Lung (tissue), 12 donors: ENCODE measurements around the gene SFT2D1. TPM values are rescaled to one million over a fixed set of nuclear protein-coding genes. Genes with fewer than 3 reads are reported as not detected.

ENCODE experiments used
- ATAC-seq: fragments of 200-7000 bp; cut with Tn5 transposase; one replicate; pipeline ENCODE4 v1.9.1; 2020; ENCODE audit warnings: moderate number of reproducible peaks; ENCODE audit not compliant: insufficient read depth, low FRiP score
- DNase-seq, 3 donors: peaks; one replicate each; pipeline ENCODE4 v3.0.0-alpha.2; 2013 to 2017
- H3K27ac ChIP-seq, 2 donors: one replicate each; pipeline ENCODE4 v1.5.1; 2013; ENCODE audit warnings: mild to moderate bottlenecking in 2 of 2, moderate library complexity in 2 of 2, control low read depth in 1 of 2, inconsistent platforms in 1 of 2, low read depth in 1 of 2, low read length in 1 of 2
- H3K27me3 ChIP-seq, 3 donors: one replicate each; pipeline ENCODE4 v1.5.1; 2013; ENCODE audit warnings: low read length in 2 of 3; ENCODE audit not compliant: control insufficient read depth in 3 of 3, insufficient read depth in 3 of 3
- H3K36me3 ChIP-seq, 4 donors: one replicate each; pipeline ENCODE4 v1.5.1; 2013; ENCODE audit warnings: low read length in 4 of 4, mild to moderate bottlenecking in 1 of 4, moderate library complexity in 1 of 4; ENCODE audit not compliant: control insufficient read depth in 4 of 4, insufficient read depth in 4 of 4
- H3K4me1 ChIP-seq, 5 donors: one replicate each; pipeline ENCODE4 v1.5.1; 2013; ENCODE audit warnings: low read length in 5 of 5, mild to moderate bottlenecking in 2 of 5, moderate library complexity in 1 of 5; ENCODE audit not compliant: control insufficient read depth in 5 of 5, insufficient read depth in 5 of 5
- H3K4me3 ChIP-seq: one replicate; pipeline ENCODE4 v1.5.1; 2013; ENCODE audit warnings: mild to moderate bottlenecking, control low read depth, moderate library complexity
- H3K9ac ChIP-seq, 2 donors: one replicate each; pipeline ENCODE4 v1.5.1; 2013; ENCODE audit warnings: low read length in 2 of 2, control low read depth in 1 of 2; ENCODE audit not compliant: insufficient read depth in 1 of 2
- H3K9me3 ChIP-seq, 4 donors: one replicate each; pipeline ENCODE4 v1.5.1; 2013; ENCODE audit warnings: low read length in 3 of 4, mild to moderate bottlenecking in 1 of 4, moderate library complexity in 1 of 4; ENCODE audit not compliant: control insufficient read depth in 4 of 4, insufficient read depth in 3 of 4
- CTCF ChIP-seq: IDR thresholded peaks from 2 replicates; pipeline ENCODE4 v1.5.1; 2012; ENCODE audit warnings: mild to moderate bottlenecking; ENCODE audit errors: control extremely low read depth, extremely low read depth
- WGBS, 2 donors: extraction: QIAGEN DNeasy Blood & Tissue Kit; methylation state at CpG; one replicate each; pipeline ENCODE4 v1.1.7; 2013; 5-methylcytosine and 5-hydroxymethylcytosine counted together
- polyA plus RNA-seq, 2 donors: library from polyadenylated mRNA; stranded (reverse); fragments of 200-250 nt; gene quantifications; one replicate each; pipeline ENCODE4 v1.2.1, GENCODE V29; 2013
- total RNA-seq, 2 donors: library from RNA; depleted of rRNA in 1 of 2; stranded (reverse); fragments of >200 nt in 1 of 2; gene quantifications; one replicate each; pipeline ENCODE4 v1.2.1, GENCODE V29; 2014 to 2021
- donor health status: control.
- donor health status: control.
- donor health status: Bipolar disorder and iron deficiency.
- donor health status: healthy.
- donor health status: DM: yes; HTN: yes; CAD: no.

The SFT2D1 gene
- total and polyA plus RNA-seq, 4 donors = 40.8 to 81.2 (median 58.8) TPM

DNA sequence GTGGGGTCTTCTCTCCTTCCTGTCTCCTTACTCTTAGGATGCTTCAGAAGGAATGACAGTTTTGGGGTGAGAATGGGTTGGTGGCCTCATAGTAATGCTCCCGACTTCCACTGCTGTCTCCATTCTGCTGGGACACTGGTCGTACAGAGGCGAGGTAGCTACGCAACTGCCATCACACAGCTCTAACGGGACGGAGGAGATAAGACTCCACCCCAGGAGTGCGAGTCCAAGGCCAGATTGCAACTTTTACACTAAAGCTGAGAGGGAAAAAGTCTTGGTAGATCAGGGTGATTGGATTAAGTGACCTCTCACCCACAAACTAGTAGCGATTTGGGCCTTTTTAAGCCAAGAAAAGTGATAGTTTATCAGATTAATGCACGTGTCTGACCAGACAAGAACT is 32.4 kb downstream of the SFT2D1 start:
- no peaks in the 10 kb centered on the region for H3K36me3 ChIP-seq
- H3K9ac ChIP-seq = no peak overlapping the region
- H3K4me3 ChIP-seq = no peak overlapping the region
- TF ChIP-seq CTCF = no peak
- peaks cover 0 to 1% (median 0%) of the 10 kb centered on the region in 4 donors for H3K9me3 ChIP-seq
- H3K27ac ChIP-seq = no peak overlapping the region
- H3K27me3 ChIP-seq = peaks cover 13 to 46% (median 34%) of the 10 kb centered on the region in 3 donors
- 89 to 98% methylated on average over 9 of the region's 9 CpGs for WGBS, 2 donors
- no peak for DNase-seq
- ATAC-seq = no peak
- peaks cover 0 to 17% (median 0%) of the 10 kb centered on the region in 5 donors for H3K4me1 ChIP-seq

DNA sequence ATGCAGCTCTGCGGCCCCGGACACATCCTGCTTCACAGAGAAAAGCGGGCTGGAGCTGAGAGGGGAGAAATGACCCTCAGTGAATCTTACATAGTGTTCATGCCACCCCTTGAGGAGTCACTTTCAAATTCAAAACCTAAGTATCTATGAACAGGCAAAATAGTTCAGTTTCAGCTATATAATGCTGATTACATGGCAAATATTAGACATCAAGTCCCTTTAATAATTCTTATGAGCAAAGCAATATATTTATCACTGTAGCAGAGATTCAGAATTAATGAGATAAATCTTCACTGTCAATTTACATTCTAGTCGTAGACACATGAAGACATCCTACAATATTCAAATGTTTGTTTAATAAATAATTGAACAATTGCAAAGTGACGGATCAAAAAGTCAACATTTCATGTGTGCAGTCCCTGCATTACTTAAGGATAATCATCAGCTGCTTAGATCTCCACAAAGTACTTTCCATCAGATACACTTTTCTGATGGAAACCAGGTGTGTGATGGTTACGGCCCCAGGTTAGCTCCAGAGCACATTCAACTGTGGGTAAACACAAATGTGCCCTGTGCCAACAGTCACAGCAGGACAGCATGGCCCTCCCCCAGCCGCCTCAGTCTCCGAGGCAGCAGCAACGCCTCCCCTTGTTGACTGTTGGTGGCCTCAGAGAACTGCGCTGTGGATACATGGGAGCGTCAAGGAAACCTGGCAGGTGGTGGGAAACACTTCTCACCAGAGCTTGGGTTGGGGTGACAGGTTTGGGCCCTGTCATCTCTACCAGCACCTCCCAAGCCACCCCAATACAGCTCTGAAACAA is 33.4 kb downstream of the SFT2D1 start:
- Histone ChIP-seq H3K27ac (no peak overlapping the region), H3K27me3 (peaks cover 13 to 55% (median 39%) of the 10 kb centered on the region in 3 donors), H3K36me3 (no peaks in the 10 kb centered on the region), H3K9ac (no peak overlapping the region), H3K9me3 (peaks cover 0 to 1% (median 0%) of the 10 kb centered on the region in 4 donors), H3K4me3 (no peak overlapping the region), H3K4me1 (peaks cover 0 to 17% (median 0%) of the 10 kb centered on the region in 5 donors)
- DNase-seq (peak in 1 of 3 donors; percentile 16), ATAC-seq (no peak)
- no peak for TF ChIP-seq CTCF
- 61 to 62% methylated on average over 11 of the region's 11 CpGs for WGBS, 2 donors

GRCh38 chr6:166308033-166308768 is 34.1 kb downstream of the SFT2D1 start, which contains the start of gene PRR18:
TSS of gene PRR18 (minus strand) at chr6:166308392. CDS start at chr6:166308142, 250 bp downstream.
- ATAC-seq (no peak), DNase-seq (peak in 2 of 3 donors; percentile 4 to 22)
- Histone ChIP-seq H3K36me3 (no peaks in the 10 kb centered on the region), H3K27me3 (peaks cover 13 to 60% (median 42%) of the 10 kb centered on the region in 3 donors), H3K9me3 (peaks cover 0 to 1% (median 0%) of the 10 kb centered on the region in 4 donors), H3K27ac (no peak within 1 kb of the TSS), H3K9ac (no peak within 1 kb of the TSS), H3K4me3 (peak within 1 kb of the TSS; percentile 24), H3K4me1 (peaks cover 0 to 17% (median 0%) of the 10 kb centered on the region in 5 donors)
- no peak for TF ChIP-seq CTCF
- WGBS, 2 donors = 1 to 2% methylated on average over 49 to 74 of the region's 74 CpGs
